Tongue (tissue), 2 donors: ENCODE measurements around the gene TTBK2. TPM values are rescaled to one million over a fixed set of nuclear protein-coding genes. Genes with fewer than 3 reads are reported as not detected.
"Not testable (repeated sequence)": the region's sequence is repeated elsewhere in the genome, so short reads cannot be mapped to it uniquely, and the experiment has no call there.

ENCODE experiments used
- DNase-seq: peaks from one replicate; pipeline ENCODE4 v3.0.0-alpha.2; 2015
- total RNA-seq: library from RNA; depleted of rRNA; stranded (reverse); fragments of >200 nt; gene quantifications from one replicate; pipeline ENCODE4 v1.2.3, GENCODE V29; 2014

Gene TTBK2
- total RNA-seq = 18.2 TPM

- DNase-seq = peak; percentile 99
These were observed at the start of gene TTBK2 for GRCh38 chr15:42920519-42921341. Gene TTBK2 (minus strand): TSS chr15:42920778. CDS start chr15:42878617, 42,161 bp downstream.

- no peak for DNase-seq
These were observed 43.9 kb upstream of the TTBK2 start for GRCh38 chr15:42964476-42964875.

- no peak for DNase-seq
These were observed 34.9 kb upstream of the TTBK2 start for GRCh38 chr15:42955518-42955917.

GRCh38 chr15:42954291-42954690 is 33.7 kb upstream of the TTBK2 start:
- no peak for DNase-seq

GRCh38 chr15:42948898-42949297 is 28.3 kb upstream of the TTBK2 start:
- DNase-seq = not testable (repeated sequence)

GRCh38 chr15:42940527-42940926 is 19.9 kb upstream of the TTBK2 start:
- no peak for DNase-seq

- no peak for DNase-seq
These were observed 19.3 kb upstream of the TTBK2 start for GRCh38 chr15:42939841-42940240.

GRCh38 chr15:42937143-42937542 is 16.6 kb upstream of the TTBK2 start:
- DNase-seq = no peak

- no peak for DNase-seq
These were observed 13.5 kb upstream of the TTBK2 start for GRCh38 chr15:42933886-42934667.

GRCh38 chr15:42932833-42933515 is 12.4 kb upstream of the TTBK2 start:
- DNase-seq = no peak

GRCh38 chr15:42931702-42932486 is 11.3 kb upstream of the TTBK2 start:
- no peak for DNase-seq

- DNase-seq = no peak
These were observed 8.8 kb upstream of the TTBK2 start for GRCh38 chr15:42929306-42929848.

- no peak for DNase-seq
These were observed 759 bp upstream of the TTBK2 start for GRCh38 chr15:42921342-42921731.

GRCh38 chr15:42919799-42920518 is 619 bp downstream of the TTBK2 start:
- DNase-seq = peak; percentile 70

- peak; percentile 6 for DNase-seq
These were observed 1.3 kb downstream of the TTBK2 start for GRCh38 chr15:42919308-42919707.

- DNase-seq = no peak
These were observed 2.5 kb downstream of the TTBK2 start for GRCh38 chr15:42918047-42918446.

GRCh38 chr15:42915654-42916315 is 4.8 kb downstream of the TTBK2 start:
- DNase-seq = no peak

GRCh38 chr15:42914728-42915497 is 5.7 kb downstream of the TTBK2 start:
- no peak for DNase-seq

- DNase-seq = no peak
These were observed 9.5 kb downstream of the TTBK2 start for GRCh38 chr15:42911058-42911592.
